ENCODE data around the gene IQCF5.
A peak's percentile ranks its signal among the peaks of the same experiment; 100 is the strongest.
"Not testable (repeated sequence)": the region's sequence is repeated elsewhere in the genome, so short reads cannot be mapped to it uniquely, and the experiment has no call there.

The IQCF5 gene

GRCh38 chr3:51875501-51875900 is at the start of gene IQCF5:
TSS of gene IQCF5 (minus strand) at chr3:51875601. CDS start at chr3:51875531, 70 bp downstream.
- no peak for DNase-seq (ENCODE audit: low read depth in 2 of 3, low spot score in 2 of 3)

GRCh38 chr3:51921081-51921578 is 45.7 kb upstream of the IQCF5 start:
- DNase-seq (ENCODE audit: low read depth in 2 of 3, low spot score in 2 of 3): no peak

GRCh38 chr3:51916418-51916817 is 41.0 kb upstream of the IQCF5 start:
- no peak for DNase-seq (ENCODE audit: low read depth in 2 of 3, low spot score in 2 of 3)

GRCh38 chr3:51908026-51908425 is 32.6 kb upstream of the IQCF5 start:
- DNase-seq (ENCODE audit: low read depth in 2 of 3, low spot score in 2 of 3): no peak

GRCh38 chr3:51904034-51904823 is 28.8 kb upstream of the IQCF5 start:
- no peak for DNase-seq (ENCODE audit: low read depth in 2 of 3, low spot score in 2 of 3)

GRCh38 chr3:51902361-51902760 is 27.0 kb upstream of the IQCF5 start:
- peak in 1 of 3 experiments; percentile 5 for DNase-seq (ENCODE audit: low read depth in 2 of 3, low spot score in 2 of 3)

- DNase-seq (ENCODE audit: low read depth in 2 of 3, low spot score in 2 of 3): not testable (repeated sequence)
Observed at GRCh38 chr3:51900043-51900442, 24.6 kb upstream of the IQCF5 start.

GRCh38 chr3:51897391-51897790 is 22.0 kb upstream of the IQCF5 start:
- DNase-seq (ENCODE audit: low read depth in 2 of 3, low spot score in 2 of 3): no peak

- DNase-seq (ENCODE audit: low read depth in 2 of 3, low spot score in 2 of 3): no peak
Observed at GRCh38 chr3:51896607-51897305, 21.4 kb upstream of the IQCF5 start.

- no peak for DNase-seq (ENCODE audit: low read depth in 2 of 3, low spot score in 2 of 3)
Observed at GRCh38 chr3:51894939-51895338, 19.5 kb upstream of the IQCF5 start.

- no peak for DNase-seq (ENCODE audit: low read depth in 2 of 3, low spot score in 2 of 3)
Observed at GRCh38 chr3:51894391-51894790, 19.0 kb upstream of the IQCF5 start.

- no peak for DNase-seq (ENCODE audit: low read depth in 2 of 3, low spot score in 2 of 3)
Observed at GRCh38 chr3:51891242-51892039, 16.0 kb upstream of the IQCF5 start.

GRCh38 chr3:51888463-51889105 is 13.2 kb upstream of the IQCF5 start:
- DNase-seq (ENCODE audit: low read depth in 2 of 3, low spot score in 2 of 3): no peak

- DNase-seq (ENCODE audit: low read depth in 2 of 3, low spot score in 2 of 3): no peak
Observed at GRCh38 chr3:51887620-51888019, 12.2 kb upstream of the IQCF5 start.

- no peak for DNase-seq (ENCODE audit: low read depth in 2 of 3, low spot score in 2 of 3)
Observed at GRCh38 chr3:51886447-51886846, 11.0 kb upstream of the IQCF5 start.

- DNase-seq (ENCODE audit: low read depth in 2 of 3, low spot score in 2 of 3): no peak
Observed at GRCh38 chr3:51879937-51880336, 4.5 kb upstream of the IQCF5 start.

GRCh38 chr3:51876186-51876585 is 785 bp upstream of the IQCF5 start:
- no peak for DNase-seq (ENCODE audit: low read depth in 2 of 3, low spot score in 2 of 3)

- no peak for DNase-seq (ENCODE audit: low read depth in 2 of 3, low spot score in 2 of 3)
Observed at GRCh38 chr3:51874889-51875288, 512 bp downstream of the IQCF5 start.

- no peak for DNase-seq (ENCODE audit: low read depth in 2 of 3, low spot score in 2 of 3)
Observed at GRCh38 chr3:51874411-51874810, 990 bp downstream of the IQCF5 start.

- no peak for DNase-seq (ENCODE audit: low read depth in 2 of 3, low spot score in 2 of 3)
Observed at GRCh38 chr3:51873876-51874275, 1.5 kb downstream of the IQCF5 start.

- no peak for DNase-seq (ENCODE audit: low read depth in 2 of 3, low spot score in 2 of 3)
Observed at GRCh38 chr3:51873253-51873766, 2.1 kb downstream of the IQCF5 start.
